Stomach (tissue), 9 donors: ENCODE results near the gene CACNA1I. TPM values are rescaled to one million over a fixed set of nuclear protein-coding genes. Genes with fewer than 3 reads are reported as not detected.

Experiments
- DNase-seq, 2 donors: peaks; one replicate each; pipeline versions ENCODE4 v3.0.0 to v3.0.0-alpha.2; 2013 to 2019
- H3K27ac ChIP-seq, 5 donors: fragments of 200-600 bp in 4 of 5; sonication (generic) in 4 of 5; one replicate each; pipeline ENCODE4 v1.5.1; 2013 to 2019; ENCODE audit warnings: mild to moderate bottlenecking in 1 of 5, moderate library complexity in 1 of 5
- H3K27me3 ChIP-seq, 3 donors: fragments of 200-600 bp; sonication (generic); one replicate each; pipeline ENCODE4 v1.5.1; 2017 to 2019; ENCODE audit warnings: mixed run types in 1 of 3
- H3K36me3 ChIP-seq, 4 donors: fragments of 200-600 bp; sonication (generic); 1 replicate in 3 of 4; 2 replicates in 1 of 4; pipeline ENCODE4 v1.5.1; 2016 to 2019
- H3K4me1 ChIP-seq, 4 donors: fragments of 200-600 bp; sonication (generic); one replicate each; pipeline ENCODE4 v1.5.1; 2016 to 2019
- H3K4me3 ChIP-seq, 4 donors: fragments of 200-600 bp; sonication (generic) in 3 of 4; one replicate each; pipeline ENCODE4 v1.5.1; 2016 to 2019; ENCODE audit warnings: mild to moderate bottlenecking in 1 of 4
- H3K9me3 ChIP-seq, 4 donors: fragments of 200-600 bp; sonication (generic); one replicate each; pipeline ENCODE4 v1.5.1; 2016 to 2019
- CTCF ChIP-seq, 7 experiments: fragments of 450-650 bp in 4 of 7; fragments of 200-600 bp in 3 of 7; sonication (generic) in 3 of 7; IDR thresholded peaks; one replicate each; pipeline ENCODE4 v1.5.1; 2016 to 2019; ENCODE audit warnings: antibody characterized with exemption in 7 of 7, control low read depth in 2 of 7, mild to moderate bottlenecking in 1 of 7
- EP300 ChIP-seq: sonication (generic); formaldehyde crosslinking; IDR thresholded peaks from one replicate; pipeline ENCODE4 v1.6.1; 2017; ENCODE audit warnings: antibody characterized with exemption
- POLR2A ChIP-seq, 4 donors: fragments of 450-650 bp; IDR thresholded peaks; one replicate each; pipeline ENCODE4 v1.6.1; 2016; ENCODE audit warnings: antibody characterized with exemption in 4 of 4, control low read depth in 2 of 4, mild to moderate bottlenecking in 1 of 4, moderate library complexity in 1 of 4
- POLR2AphosphoS5 ChIP-seq, 3 donors: sonication (generic); formaldehyde crosslinking; IDR thresholded peaks; one replicate each; pipeline ENCODE4 v1.6.1; 2016; ENCODE audit warnings: antibody characterized with exemption in 3 of 3
- WGBS, 5 donors: extraction: QIAGEN DNeasy Blood & Tissue Kit in 3 of 5; methylation state at CpG; one replicate each; pipeline versions ENCODE4 v1.1.5 to v1.1.7; 2013 to 2018; 5-methylcytosine and 5-hydroxymethylcytosine counted together
- intact Hi-C: fragments of 100-400 bp; cut with DNase I; formaldehyde crosslinking; loops from one replicate; pipeline ENCODE4 v1.15.1; 2023; ENCODE audit warnings: low total_unique reads
- polyA plus RNA-seq, 3 donors: library from polyadenylated mRNA; stranded (reverse); fragments of 200-250 nt; gene quantifications; one replicate each; pipeline ENCODE4 v1.2.3, GENCODE V29; 2013
- total RNA-seq, 5 donors: library from RNA; depleted of rRNA; stranded (reverse); fragments of >200 nt; gene quantifications; one replicate each; pipeline versions ENCODE4 v1.1.0 to v1.2.3, GENCODE V29; 2014 to 2016
- donor health status: healthy with polysubstance abuse.
- donor health status: Bipolar disorder and iron deficiency.
- donor health status: healthy.

The CACNA1I gene
- total and polyA plus RNA-seq, 8 donors: 0.06 to 4.0 (median 0.22) TPM; not detected in 2

- H3K27ac ChIP-seq: no peak overlapping the region
- no peak for DNase-seq
- no peaks in the 10 kb centered on the region for H3K36me3 ChIP-seq
- H3K27me3 ChIP-seq: peaks cover 0 to 12% (median 0%) of the 10 kb centered on the region in 3 donors
- WGBS, 5 donors: 93 to 97% (median 94%) methylated on average over 34 to 41 of the region's 41 CpGs
- no peak for TF ChIP-seq POLR2AphosphoS5 (IDR thresholded peaks at IDR 0.05)
- TF ChIP-seq EP300: no peak
- TF ChIP-seq POLR2A (IDR thresholded peaks at IDR 0.05): no peak
- no peak for TF ChIP-seq CTCF (IDR thresholded peaks at IDR 0.05)
- intact Hi-C loops: no loop called here
- no peaks in the 10 kb centered on the region for H3K4me1 ChIP-seq
- H3K4me3 ChIP-seq: no peak overlapping the region
- H3K9me3 ChIP-seq: peaks cover 0 to 8% (median 8%) of the 10 kb centered on the region in 4 donors
These were observed 79.0 kb downstream of the CACNA1I start for GRCh38 chr22:39649500-39650089.

GRCh38 chr22:39651053-39651996, 80.8 kb downstream of the CACNA1I start:
- H3K27ac ChIP-seq: no peak overlapping the region
- no peaks in the 10 kb centered on the region for H3K36me3 ChIP-seq
- peaks cover 0 to 8% (median 8%) of the 10 kb centered on the region in 4 donors for H3K9me3 ChIP-seq
- intact Hi-C loops: no loop called here
- no peak for DNase-seq
- TF ChIP-seq POLR2AphosphoS5 (IDR thresholded peaks at IDR 0.05) (no peak), POLR2A (IDR thresholded peaks at IDR 0.05) (no peak), CTCF (IDR thresholded peaks at IDR 0.05) (no peak), EP300 (no peak)
- no peak overlapping the region for H3K4me3 ChIP-seq
- WGBS, 5 donors: 74 to 78% (median 76%) methylated on average over 17 to 24 of the region's 24 CpGs
- H3K4me1 ChIP-seq: no peaks in the 10 kb centered on the region
- H3K27me3 ChIP-seq: peaks cover 0 to 28% (median 8%) of the 10 kb centered on the region in 3 donors

- H3K27me3 ChIP-seq: peaks cover 0 to 47% (median 15%) of the 10 kb centered on the region in 3 donors
- H3K9me3 ChIP-seq: peaks cover 0 to 8% (median 8%) of the 10 kb centered on the region in 4 donors
- H3K4me1 ChIP-seq: no peaks in the 10 kb centered on the region
- WGBS, 5 donors: 66 to 77% (median 67%) methylated on average over 14 to 16 of the region's 16 CpGs
- DNase-seq: no peak
- no peak for TF ChIP-seq CTCF (IDR thresholded peaks at IDR 0.05)
- H3K4me3 ChIP-seq: no peak overlapping the region
- no peak overlapping the region for H3K27ac ChIP-seq
- intact Hi-C loops: no loop called here
- H3K36me3 ChIP-seq: no peaks in the 10 kb centered on the region
These were observed 82.6 kb downstream of the CACNA1I start for GRCh38 chr22:39652990-39653786.

- peaks cover 0 to 52% (median 16%) of the 10 kb centered on the region in 3 donors for H3K27me3 ChIP-seq
- H3K4me3 ChIP-seq: no peak overlapping the region
- DNase-seq: no peak
- TF ChIP-seq POLR2AphosphoS5 (IDR thresholded peaks at IDR 0.05): no peak
- TF ChIP-seq EP300: no peak
- no peak for TF ChIP-seq CTCF (IDR thresholded peaks at IDR 0.05)
- no peak for TF ChIP-seq POLR2A (IDR thresholded peaks at IDR 0.05)
- H3K4me1 ChIP-seq: no peaks in the 10 kb centered on the region
- no peaks in the 10 kb centered on the region for H3K36me3 ChIP-seq
- peaks cover 0 to 8% (median 8%) of the 10 kb centered on the region in 4 donors for H3K9me3 ChIP-seq
- no peak overlapping the region for H3K27ac ChIP-seq
- 82 to 100% (median 88%) methylated on average over 3 of the region's 3 CpGs for WGBS, 5 donors
- intact Hi-C loops: no loop called here
These were observed 83.2 kb downstream of the CACNA1I start for GRCh38 chr22:39653787-39654077.
